Putamen (tissue), 1 donor: ENCODE measurements around the gene NPAS3.

ENCODE experiments used
- DNase-seq: peaks from one replicate; pipeline ENCODE4 v3.0.0-alpha.2; 2016; ENCODE audit warnings: low spot score

Gene NPAS3

DNA sequence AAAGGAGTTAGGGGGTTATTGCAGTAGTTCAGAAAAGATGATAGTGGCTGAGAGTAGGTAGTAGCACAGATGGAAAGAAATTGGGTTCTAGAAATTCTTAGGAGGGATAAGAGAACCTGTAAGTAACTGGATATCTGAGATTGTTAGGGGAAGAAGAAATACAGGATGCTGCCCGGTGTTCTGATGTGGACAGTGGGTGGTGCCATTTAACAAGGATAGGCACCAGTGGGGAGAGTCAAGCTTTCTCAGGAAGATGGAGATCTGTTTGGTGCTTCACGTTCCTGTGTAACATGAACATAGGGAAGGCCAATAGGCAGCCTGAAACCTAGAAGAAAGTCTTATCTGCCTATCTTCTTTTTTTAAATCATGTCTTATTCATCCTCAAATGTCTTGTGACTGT is 245.9 kb downstream of the NPAS3 start:
- DNase-seq, result no peak

DNA sequence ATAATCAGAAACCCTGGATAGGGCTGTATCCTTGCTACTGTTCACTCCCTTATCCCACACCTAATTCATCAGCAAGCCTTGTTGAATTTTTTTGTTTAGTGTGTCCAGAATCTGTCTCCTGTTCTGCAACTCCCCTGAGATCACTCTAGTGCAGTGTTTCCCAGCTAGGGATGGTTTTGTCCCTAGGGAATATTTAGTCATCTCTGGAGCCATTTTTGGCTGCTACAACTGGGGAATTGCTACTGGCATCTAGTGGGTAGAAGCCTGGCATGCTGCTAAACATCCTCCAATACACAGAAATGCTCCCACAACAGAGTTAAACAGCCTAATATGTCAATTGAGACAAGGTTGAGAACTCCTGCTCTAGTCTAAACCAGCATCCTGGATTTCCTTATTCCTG is 248.0 kb downstream of the NPAS3 start:
- DNase-seq, result no peak

DNA sequence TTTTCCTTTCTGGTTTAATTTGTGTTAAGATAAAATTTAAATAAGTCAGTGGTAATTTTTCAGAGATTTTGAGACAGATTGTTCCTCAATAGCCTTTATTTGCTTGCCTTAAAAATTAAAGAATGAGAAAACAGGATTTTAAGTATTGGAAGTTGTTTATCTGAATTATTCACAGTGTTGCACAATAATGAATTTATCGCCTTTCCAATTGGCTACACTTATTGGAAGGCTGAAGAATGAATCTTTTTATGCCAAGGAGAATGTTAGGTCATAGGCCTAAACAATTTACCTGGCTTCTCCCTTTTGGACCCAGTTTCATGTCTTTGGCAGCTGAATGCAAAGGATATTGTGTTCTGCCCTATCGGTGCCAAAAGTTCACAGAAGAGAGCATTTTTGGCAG is 250.2 kb downstream of the NPAS3 start:
- no peak for DNase-seq

DNA sequence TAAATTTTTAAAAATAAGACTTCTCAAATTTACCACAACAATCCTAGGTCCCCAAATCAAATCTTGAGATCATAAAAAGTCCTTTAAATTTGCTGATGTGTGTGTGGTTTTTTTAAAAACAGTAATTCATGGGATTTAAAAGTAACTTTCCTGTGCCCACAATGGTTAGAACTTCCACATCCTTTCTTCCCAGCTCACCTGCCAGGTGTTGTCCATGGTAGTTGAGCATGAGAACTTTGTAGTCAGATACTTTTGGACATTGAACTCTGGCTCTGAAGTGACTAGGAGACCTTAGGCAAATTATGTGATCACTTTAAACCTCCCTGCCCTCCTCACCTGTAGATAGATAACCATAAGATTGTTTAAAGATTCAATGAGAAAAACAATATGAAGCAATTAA is 253.2 kb downstream of the NPAS3 start:
- DNase-seq, result no peak

DNA sequence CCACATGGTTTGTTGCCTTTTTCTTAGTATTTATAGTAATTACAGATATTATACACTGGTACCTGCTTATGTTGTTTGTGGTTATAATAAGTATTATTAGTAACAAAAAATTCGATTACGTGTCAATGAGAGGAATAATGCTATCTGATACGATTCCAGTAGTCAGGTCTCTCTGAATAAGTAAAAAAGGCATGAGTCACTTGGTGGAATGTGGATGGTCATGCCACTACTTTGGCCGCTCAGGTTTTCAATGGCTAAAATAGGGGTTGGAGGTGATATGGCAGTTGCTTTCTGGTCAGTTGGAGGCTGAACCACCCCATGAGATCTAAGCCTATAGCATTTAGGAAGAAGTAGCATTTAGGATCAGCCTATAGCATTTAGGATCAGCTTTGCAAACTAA is 255.9 kb downstream of the NPAS3 start:
- DNase-seq, result no peak

DNA sequence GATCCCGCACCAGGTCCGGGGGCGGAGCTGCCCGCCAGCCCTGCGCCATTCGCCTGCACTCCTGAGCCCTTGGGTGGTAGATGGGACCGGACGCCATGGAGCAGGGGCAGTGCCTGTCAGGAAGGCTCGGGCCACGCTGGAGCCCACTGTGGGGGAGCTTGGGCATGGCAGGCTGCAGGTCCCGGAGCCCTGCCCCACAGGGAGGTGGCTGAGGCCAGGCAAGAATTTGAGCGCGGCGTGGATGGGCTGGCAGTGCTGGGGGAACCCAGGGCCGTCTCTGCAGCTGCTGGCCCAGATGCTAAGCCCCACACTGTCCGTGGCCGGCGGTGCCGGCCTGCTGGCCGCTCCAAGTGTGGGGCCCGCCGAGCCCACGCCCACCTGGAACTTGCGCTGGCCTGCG is 260.0 kb downstream of the NPAS3 start:
- DNase-seq, result no peak

DNA sequence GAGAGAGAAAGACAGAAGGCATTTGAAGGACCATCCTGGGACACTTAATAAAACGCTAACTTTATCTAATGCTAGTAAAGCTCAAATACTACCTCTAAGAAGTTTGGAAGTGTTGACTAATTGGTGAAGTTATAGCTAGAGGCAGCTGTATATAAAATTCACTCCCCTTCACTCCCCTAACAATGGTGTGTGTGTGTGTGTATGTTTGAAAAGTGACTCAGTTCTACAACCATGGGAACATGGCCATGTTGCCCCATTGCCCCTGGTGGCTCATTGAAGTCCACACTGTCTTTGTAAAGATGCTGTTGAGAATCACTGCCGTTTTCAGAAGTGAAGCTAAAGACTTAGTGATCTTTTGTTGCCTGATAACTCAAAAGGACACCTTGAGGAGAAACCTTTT is 262.4 kb downstream of the NPAS3 start:
- no peak for DNase-seq

DNA sequence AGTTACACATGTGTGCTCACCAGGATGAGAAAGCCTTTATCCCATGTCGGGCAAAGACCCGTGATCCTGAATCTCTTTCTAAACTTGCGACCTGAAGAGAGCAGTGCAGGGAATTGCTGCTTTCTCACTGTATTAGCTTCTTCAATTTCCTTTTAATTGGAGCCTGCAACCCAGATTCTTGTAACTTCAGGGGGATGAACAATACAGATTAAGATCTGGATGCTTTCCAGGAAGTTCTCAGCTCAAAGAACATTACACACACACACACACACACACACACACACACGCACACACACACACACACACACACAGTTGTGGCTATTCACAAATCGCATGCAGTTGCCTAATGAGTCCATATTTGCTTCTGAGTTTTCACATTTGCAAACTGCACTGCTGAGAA is 268.3 kb downstream of the NPAS3 start:
- DNase-seq, result no peak

DNA sequence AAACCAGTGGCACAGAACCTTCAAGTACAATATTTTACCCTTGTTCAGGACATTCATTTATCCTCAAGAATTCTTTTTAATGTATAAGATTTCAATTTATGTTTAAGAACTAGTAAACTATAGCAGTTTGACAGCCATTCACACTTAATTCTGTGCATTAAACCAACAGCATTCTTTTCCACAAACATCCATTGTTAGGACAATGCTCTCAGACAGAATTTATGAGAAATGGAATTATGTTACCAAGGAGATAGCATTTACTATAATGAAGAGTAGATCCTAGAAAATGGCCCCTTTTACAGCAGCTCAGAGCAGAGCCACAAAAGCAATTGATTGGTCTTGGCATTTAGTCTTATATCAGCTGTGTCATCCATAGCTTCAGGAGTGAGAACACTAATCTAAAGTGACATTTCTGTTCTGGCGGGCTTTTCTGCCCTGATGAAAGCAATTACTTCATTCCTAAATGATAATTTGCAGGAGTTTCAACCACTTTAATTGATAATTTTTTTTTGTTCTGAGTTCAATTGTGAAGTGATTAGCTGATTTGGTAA is 268.9 kb downstream of the NPAS3 start:
- no peak for DNase-seq

DNA sequence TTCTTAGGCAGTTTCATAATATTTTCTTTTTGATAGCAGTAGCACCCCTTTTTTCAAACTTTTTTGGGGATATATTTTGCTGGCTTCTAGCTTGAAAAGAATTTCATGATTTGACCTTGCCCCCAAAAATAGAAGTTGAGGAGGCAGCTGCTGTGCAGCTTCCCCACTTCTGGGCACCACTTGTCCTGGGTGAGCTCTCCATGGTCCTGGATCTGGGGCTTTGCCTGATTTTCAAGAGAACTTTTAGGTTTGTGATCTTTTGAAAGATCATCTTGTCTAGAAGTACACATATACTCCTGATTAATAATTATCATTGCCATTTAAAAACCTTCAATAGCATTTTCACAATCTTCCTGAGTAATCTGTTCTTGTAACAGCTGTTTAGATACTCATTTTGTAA is 271.6 kb downstream of the NPAS3 start:
- no peak for DNase-seq

DNA sequence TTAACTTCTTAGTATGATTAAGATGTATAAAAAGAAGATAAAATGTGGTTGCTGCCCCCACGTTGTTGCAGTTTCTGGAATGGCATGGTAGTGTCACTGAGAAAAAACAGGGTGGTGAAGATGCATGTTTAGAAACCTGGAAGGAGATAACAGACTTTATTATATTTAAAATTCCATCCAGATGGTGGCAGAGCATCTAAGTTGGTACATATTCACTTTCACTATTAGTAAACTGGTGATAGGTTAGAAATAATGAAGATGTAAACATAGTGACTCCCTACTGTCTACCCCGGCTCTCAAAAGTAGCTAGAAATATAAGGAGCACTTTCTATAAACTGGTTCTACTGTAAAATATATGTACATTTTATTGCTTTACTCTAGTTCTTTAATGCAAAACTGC is 279.3 kb downstream of the NPAS3 start:
- no peak for DNase-seq

DNA sequence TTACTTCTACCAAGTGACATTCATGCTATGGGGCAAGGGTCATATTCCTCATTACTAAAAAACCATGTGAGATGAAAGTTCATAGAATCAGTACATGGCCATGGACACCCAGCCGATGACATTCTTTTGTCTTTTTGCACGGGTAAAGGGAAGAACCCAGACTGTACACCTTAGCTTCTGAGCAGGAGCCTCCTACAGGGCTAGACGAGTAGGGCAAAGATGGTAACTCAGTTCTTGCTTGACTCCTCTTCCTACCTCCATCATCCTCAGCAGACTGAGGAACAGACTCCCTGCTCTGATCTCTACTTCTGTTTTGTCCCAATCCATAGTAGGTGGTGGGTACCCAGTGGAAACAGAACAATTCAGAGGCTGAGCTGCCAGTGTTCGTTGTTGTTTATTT is 281.3 kb downstream of the NPAS3 start:
- DNase-seq, result no peak

DNA sequence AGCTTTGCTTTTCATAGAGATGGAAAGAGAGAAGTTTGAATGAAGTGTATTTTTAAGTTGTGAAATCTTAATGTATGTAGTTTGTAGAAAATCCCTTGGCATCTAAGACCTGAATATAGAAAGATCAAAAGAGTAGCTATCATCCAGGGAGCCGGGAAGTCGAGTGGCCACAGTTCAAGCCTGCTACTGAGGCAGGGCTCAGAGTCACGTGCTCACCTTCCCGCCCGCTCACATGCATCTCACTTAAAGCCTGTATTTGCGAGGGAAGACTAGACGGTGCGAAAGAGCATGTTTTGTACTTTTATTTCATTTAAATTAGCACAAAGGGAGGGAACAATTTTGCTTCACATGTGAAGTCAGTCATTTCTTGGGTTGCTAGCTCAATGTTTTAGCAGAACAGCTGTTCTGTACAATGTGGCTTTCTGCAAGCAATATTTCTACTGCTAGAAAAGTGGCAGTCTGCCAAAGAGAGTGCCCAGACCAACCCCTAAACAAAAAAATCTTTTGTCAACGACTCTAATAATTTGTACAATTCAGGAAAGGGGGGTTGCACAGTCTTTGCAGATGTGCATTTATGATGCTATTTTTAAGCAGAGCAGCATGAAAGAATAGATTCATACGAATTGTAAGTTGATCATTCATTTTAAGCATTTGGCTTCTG is 290.7 kb downstream of the NPAS3 start:
- peak; percentile 91 for DNase-seq

DNA sequence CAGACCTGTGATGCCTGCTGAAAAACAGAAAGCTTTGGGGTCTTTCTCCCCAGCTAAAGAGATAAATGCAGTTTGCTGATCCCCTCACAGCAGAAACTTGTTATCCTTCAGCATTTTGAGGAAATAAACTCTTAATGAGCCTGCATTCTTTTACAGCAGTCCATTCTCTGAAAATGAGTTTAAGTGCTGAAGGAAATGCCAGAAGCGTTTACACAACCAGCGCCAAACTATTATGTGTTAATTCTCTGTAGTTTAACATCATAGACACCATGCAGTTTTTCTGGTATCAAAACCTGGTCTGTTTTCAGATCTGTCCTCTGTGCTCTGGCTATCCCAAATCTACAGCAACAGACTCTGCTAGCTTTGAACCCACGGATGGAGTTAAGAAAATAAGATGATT is 291.3 kb downstream of the NPAS3 start:
- no peak for DNase-seq

DNA sequence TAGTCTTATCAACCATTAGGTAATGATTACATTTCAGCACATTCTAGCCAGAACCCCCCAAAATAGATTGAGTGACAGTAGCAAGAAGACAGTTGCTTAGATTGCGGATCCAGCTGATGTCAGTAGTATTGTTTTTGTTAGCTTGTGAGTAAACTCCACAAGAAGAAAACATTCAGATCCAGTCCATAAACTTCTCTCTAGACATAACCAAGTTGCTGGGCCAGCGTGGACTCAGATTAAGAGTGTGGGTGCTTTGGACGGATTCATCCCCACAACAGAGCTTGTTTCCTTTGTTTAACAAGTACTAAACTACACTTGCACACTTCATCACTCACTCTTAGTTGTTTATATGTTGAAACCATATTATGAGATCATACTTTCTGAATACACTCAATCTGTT is 293.4 kb downstream of the NPAS3 start:
- no peak for DNase-seq

DNA sequence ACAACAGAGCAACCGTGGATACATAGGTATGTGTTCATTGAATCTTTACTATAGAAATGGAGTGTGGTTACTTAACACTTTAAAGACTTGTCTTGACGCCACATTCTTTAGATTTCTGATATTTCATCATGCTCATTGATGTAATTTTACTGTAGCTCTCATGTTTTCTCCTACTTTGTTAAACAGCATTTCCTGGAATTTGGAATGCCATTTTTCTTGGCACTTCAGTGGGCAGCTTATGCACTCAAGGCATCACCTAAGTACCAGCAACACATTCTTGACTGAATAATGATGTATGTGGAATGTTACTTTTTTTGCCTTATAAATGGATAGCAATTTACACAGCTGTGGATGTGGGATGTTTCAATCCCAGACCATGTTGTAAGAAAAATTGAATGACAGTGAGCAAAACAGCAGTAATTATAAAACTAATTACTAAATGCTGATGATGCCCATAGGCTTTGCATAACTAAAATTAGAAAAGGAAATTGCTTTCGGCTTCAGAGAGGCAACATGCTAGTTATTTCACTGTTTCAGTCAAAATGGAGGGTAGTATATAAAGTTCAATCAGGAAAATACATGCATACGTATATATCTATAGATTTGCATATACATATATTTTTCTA is 298.5 kb downstream of the NPAS3 start:
- DNase-seq, result no peak

DNA sequence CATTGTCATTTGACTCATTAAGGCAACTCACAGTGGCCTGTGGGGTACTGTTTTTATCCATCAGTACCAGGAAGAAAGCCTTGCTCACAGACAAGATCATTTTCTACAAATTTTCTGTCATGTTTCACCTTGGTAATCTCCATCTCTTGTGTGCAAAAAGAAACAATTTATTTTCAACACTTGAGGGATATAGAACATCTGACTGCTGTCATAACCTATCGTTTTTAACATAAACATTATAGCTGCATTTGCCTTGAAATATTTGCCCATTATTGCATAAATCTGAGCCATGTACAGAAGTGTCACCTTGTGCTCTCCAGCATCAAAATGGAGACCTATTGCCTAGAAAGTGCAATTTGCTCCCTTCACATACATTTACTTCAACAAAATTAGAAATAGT is 300.8 kb downstream of the NPAS3 start:
- no peak for DNase-seq

DNA sequence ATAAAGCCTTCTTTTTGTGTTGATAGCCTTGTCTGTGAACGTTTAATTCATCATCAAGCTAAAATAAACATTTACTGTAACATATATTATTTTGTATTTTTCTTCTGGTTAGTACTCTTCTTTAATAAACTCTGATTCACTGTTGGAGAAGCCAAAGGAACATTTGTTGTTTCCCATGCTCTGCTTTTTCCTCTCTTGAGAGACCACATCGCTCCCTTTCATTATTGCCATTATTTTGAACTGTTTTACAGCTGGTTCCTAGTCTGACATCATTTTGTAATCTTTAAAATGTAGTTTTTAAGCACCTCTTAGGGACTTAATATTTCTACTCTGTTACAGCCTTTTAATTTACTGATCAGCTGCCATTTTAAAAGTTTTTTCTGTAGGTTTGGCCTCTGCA is 301.8 kb downstream of the NPAS3 start:
- DNase-seq, result no peak

DNA sequence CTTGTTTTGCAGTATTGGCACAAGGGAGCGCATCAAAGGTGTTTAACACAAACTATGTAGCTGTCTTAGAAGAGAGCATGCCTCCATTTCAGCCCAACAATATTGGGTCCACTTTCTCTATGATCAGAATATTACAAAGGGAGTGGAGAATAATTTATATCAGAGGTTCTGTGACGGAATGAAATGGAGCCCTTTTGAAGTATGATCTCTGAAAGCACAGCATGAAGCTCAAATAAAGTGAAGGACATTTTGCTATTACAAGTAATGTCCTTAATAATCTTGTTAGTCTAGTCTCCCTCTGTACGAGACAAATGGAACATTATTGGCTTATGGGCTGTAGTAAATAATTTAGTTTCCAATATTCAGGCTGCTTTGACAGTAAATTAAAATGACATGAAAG is 302.7 kb downstream of the NPAS3 start:
- no peak for DNase-seq

DNA sequence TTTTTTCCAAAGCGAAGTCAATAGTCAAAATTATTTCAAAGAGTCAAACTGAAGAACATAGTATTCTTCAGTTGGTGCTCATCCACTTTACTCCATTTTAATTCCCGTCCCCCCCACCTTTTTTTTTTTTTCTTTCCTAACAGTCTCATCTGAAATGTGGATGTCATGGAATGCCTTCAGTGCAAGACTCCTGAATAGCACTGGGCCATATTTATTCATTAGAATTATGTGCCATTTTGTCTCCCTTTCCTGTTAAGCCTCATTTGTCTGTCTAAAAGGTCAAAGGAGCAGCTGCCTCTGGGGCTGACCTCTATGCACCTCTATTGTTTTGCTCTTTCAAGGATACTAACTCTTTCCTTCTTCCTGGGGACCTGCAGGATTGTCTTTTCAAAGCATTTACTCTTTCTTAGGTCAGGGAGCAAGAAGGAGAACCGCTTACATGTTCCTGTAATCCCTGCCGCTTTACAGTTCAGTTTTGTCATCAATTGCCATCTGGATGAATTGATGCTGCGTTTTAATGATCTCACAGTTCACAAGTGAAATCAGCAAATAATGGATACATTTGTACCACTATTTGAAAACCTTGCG is 310.6 kb downstream of the NPAS3 start:
- no peak for DNase-seq

DNA sequence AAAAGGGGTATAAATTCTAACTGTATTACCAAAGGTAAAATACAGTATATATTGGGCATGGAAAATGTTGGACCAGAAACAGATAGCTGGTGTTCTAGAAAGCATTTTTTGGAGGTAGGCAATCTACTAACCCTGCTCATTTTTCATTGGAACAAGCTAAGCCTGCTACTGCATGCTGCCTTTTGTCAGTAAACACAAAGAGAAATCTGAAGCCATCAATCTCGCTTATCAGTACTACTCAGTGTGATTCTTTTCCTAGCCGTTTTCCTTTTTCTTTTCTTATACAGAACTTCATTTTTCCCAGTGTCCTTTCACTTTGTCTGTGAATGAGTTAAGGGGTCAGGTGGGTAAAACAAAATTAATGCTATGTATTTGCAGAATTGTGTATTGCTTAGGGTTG is 312.3 kb downstream of the NPAS3 start:
- DNase-seq, result no peak

DNA sequence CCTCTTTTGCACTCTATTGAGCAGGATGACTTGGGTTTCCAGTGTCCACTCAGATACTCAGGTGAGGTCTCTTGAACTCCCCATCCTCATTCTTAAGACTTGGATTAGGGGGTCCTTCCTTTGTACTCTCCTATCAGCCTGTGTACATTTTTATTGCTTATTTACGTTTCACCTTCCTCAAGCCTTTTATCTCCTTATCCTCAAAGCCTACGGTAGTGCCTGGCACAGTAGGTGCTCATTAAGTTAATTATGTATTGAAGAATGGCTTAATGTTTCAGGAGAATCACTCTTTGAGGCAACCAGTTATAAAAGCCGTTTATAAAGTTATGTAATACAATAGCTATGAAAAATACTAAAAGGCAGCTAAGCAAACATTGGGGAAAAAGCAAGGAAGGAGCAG is 315.7 kb downstream of the NPAS3 start:
- no peak for DNase-seq

DNA sequence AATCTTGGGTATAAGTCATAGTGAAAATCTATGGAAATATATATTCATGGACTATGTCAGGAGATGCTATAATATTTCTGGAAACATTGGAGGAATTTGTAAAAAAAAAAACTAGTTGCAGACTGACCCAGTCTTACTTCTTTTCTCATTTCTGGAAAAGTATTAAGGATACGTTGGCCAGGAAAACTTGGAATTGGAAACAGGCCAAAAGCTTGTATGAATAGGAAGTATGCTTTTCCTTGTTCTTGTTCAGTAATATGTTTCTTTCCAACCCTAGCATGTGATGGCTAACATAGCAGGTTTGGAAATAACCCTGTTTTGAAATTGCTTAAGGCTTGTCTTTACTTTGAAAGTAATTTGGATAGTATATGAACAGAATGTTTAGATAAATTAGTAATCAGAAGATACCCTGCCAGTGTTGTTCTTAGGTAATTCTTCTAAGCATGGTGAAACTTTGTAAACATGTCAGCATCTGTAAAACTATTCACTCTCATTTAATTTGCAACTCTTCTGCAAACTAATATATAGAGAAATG is 316.2 kb downstream of the NPAS3 start:
- no peak for DNase-seq
